Measurements from ENCODE around the gene MMP25.
"Not testable (repeated sequence)": the region's sequence is repeated elsewhere in the genome, so short reads cannot be mapped to it uniquely, and the experiment has no call there.

MMP25 gene

DNA sequence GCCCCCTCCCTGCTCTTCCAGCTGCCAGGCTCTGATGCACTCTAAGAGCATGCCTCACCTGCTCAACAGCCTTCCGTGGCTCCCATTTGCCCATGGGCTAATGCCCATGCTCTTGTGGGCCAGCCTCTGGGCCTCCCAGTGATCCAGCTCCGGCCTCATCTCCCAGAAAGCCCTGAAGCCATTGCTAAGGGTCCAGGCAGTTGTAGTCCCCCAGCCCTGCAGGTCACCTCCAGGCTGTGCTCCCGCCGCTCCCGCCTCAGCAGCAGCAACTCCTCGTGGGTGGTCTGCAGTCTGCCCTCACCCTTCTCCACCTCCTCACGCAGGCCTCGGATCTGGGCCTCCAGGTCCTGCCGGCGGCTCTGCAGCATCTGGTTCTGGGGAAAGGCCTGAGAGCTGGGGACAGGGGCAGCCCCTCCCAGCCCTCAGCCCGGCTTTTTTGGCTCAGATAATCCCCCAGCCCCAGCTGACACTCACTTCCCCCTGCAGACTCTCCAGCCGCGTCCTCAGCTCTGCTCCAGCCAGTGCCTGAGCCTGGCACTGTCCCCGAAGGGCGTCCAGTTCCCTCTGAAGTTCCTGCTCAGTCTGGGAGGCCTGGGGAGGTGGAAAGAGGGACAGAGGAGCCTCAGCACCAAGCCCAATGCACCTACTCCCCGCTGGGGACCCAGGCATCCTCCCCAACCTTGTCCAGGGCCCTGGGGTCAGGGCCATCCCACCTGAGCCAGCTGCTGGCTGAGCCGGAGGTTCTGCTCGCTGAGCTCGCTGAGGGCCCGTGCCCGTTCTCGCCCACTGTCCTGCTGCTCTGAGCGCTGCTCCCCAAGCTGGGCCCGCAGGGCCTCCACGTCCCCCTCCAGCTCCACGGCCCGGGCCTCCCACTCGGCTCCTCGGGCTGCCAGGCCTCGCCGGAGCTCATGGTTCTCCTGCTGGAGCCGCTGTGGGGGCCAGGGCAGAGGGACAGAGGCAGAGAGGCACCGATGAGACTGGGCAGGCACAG, 15.8 kb upstream of the MMP25 start:
- DNase-seq: no peak

DNA sequence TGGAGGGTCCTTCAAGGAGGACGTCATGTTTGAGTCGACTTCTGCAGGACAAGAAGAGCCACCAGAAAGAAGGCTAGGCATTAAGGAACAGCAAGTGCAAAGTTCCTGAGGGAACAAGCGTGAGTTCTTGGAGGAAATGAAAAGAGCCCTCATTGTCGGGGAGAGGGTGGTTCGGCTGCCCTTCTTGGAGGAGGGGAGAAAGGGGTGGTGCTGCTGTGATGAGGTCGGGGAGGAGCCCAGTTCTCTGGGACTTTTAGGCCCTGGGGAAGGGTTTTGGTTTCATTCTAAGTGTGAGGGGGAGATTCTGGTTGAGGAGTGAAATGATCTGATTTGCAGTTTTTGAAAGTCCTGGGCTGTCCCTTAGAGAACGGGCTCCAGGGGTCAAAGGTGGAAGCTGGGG, 13.7 kb upstream of the MMP25 start:
- no peak for DNase-seq

DNA sequence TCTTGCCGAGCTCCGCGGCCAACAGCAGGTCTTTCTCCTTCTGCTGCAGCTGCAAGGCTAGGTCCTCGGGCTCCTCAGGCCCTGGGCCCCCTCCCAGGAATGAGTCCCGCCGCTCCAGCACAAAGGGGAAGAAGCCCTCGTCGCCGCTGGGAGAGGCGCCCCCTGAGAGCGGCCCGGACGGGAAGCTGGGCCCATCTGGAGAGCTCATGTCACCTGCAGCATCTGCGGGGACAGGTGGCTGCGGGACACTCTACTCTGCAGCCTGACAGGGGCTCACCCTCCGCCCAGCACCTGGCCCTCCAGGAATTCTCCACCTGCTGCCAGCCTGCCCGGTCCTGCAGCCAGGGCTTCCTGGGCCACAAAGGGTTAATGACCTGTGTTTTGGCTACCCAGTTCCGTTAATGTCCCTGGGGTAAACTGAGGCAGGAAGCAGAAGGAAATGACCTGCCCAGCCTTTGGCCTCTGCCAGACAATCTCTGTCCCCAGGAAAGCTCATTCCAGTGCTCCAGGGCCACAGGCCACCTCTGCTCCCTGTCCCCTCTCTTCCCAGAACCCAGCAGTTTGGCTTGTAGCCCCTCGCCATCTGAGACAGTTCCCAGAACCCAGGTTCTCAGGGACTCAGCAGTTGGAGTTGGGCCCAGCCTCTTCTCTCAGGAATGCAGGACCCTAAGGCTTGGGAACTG, 10.9 kb upstream of the MMP25 start:
- no peak for DNase-seq

DNA sequence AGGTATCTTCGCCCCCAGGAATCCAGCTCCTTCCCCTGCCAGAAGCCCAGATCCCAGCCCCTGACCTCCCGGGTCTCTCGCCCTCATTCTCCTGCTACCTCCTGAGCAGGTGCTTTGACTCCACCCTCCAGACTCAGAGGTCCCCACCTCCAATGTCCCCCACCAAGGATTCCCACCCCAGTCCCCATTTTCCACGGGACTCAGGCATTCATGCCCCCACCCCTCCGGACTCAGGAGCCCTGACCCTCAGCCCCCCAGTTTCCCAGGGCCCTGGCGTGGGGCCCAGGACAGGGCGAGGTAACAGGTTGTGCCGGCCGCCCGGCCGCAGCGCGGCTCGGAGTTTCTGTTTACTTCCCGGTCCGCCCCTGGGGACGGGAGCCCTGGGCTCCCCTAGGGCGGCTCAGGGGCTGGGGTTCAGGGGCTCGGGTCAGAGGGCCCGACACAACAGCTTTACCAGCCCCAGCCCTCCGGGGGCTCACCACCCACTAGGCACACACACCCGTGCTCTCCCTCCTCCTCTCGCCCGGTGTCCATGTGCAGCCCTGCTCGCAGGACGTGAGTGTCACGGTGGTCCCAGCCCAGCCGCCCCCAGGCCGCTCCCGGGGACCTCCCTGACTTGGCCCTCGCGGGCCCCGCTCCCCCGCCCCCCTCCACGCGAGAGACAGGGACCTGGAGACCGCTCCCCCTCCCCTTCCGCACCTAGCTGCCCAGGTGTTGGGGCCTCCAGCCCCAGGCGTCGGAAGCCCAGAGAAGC, 10.2 kb upstream of the MMP25 start:
- peak; percentile 67 for DNase-seq

DNA sequence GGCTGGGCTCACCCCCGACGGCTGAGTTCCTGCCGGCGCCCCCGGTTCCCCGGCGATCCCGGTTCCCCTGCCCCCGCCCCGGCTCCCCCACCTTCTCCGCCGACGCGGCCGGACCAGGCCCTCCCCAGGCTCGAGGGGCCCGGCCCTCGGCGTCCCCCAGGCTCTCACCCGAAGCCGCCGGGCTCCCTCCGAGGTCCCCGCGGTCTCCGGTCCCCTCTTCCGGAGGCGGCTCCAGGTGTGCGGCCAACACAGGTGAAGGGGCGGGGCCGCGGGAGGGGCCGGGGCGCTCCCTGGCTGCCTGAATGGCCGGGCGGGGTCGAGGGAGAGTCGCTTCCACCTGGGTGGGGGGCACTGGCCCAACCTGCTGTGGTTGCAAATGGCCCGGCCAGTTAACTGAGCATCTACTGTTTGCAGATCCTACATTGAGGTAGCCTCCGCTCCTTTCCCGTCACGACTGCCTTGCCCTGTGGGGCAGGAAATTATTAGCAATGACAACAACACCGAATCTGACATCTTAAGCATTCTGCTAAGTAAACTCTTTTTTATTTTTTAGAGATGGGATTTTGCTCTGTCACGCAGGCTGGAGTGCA, 9.5 kb upstream of the MMP25 start, which contains the start of gene BICDL2:
Gene BICDL2 (minus strand): TSS at position 219 of the 590 bp plus-strand sequence. CDS start 1,448 bp downstream, outside the sequence.
- DNase-seq: peak; percentile 73

DNA sequence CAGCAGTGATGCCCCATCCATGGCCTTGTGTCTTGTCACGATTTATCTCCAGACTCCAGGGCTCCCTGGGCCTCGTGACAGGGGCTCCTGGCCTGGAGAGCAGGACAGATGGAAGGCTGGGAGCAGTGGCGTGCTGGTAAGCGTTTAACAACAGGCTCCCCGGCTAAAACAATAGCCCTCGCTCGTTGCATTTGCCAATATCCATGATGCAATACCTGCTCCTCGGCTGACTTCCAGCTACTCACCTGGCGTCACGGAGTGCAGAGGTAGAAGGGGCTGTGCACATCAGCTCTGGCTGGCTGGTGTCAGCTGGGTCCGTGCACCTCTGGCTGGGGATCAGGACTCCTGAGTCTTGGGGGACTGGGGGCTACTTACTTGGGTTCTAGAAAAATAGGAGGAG, 8.1 kb upstream of the MMP25 start:
- DNase-seq: peak; percentile 55

DNA sequence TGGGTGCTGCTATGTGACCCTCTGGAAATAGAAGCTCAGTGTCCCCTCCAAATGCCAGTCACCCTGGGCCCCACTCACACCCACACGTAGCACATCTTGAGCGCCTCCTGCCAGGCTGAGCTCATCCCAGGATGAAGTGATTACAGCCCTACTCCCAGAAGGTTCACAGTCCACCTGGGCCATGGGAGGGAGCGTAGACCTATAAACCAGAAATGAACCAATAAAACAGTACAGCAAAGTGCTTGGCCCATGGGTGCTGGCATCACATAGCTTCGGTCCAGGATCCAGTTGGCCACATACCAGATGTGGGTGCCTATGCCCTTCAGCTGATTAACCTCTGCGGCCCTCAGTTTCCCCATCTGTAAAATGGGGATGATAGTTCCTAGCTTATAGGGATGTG, 7.5 kb upstream of the MMP25 start:
- no peak for DNase-seq

DNA sequence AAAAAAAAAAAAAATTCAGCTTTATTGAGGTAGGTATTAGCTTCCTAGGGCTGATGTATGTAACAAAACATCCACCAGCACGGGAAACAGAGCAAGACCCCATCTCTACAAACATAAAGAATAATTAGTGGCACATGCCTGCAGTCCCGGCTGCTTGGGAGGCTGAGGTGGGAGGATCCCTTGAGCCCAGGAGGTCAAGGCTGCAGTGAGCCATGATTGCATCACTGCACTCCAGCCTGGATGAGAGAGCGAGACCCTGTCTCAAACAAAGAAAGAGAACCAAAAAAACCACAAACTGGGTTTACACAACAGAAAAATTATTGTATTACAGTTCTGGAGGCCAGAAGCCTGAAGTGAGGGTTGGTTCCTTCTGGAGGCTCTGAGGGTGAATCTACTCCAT, 4.0 kb upstream of the MMP25 start:
- DNase-seq: no peak

DNA sequence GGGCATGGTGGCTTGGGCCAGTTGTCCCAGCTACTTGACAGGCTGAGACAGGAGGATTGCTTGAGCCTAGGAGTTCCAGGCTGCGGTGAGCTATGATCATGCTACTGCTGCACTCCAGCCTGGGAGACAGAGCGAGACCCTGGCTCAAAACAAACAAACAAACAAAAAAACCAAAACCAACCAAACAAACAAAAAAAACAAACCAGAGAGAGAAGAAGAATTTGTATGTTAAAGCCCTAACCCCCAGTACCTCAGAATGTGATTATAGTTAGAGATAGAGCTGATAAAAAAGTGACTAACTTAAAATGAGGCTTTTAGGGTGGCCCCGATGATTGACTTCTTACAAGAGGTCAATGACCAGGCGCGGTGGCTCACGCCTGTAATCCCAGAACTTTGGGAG, 1.7 kb upstream of the MMP25 start:
- no peak for DNase-seq

DNA sequence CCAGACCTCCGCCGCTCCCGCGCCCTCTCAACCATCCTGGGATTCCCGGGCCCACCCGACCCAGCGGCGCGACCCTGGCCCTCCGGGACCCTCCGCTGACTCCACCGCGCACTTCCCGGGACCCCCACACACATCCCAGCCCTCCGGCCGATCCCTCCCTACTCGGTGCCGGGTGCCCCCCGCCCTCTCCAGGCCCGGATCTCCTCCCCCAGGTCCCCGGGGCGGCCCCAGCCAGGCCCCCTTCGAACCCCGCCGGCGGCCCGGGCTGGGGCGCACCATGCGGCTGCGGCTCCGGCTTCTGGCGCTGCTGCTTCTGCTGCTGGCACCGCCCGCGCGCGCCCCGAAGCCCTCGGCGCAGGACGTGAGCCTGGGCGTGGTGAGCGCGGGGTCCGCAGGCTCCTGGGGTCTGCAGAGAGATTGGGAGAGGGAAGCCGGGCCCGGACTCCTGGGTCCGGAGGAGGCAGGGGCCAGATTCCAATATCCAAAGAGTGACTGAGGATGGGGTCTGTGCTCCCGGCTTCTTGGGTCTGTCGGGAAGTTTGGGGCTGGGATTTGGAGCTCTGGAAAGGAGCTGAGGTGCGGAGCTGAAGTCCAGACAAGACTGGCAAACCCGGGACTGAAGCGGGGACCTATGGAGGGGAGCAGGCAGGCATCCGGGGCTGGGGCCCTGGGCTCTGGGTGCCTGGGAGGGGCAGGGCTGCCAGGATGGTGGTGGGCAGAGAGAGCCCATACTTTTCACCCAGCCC, 453 bp downstream of the MMP25 start:
- no peak for DNase-seq

DNA sequence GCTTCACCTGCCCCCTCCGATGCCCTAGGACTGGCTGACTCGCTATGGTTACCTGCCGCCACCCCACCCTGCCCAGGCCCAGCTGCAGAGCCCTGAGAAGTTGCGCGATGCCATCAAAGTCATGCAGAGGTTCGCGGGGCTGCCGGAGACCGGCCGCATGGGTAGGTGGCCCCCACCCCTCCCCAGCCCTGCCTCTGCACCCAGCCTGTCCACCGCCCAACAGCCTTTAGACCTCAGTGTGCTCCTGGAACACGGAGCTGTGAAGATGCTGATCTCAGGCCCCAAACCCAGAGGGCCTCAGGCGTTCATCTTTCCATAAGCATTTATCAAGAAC, 993 bp downstream of the MMP25 start:
- no peak for DNase-seq

DNA sequence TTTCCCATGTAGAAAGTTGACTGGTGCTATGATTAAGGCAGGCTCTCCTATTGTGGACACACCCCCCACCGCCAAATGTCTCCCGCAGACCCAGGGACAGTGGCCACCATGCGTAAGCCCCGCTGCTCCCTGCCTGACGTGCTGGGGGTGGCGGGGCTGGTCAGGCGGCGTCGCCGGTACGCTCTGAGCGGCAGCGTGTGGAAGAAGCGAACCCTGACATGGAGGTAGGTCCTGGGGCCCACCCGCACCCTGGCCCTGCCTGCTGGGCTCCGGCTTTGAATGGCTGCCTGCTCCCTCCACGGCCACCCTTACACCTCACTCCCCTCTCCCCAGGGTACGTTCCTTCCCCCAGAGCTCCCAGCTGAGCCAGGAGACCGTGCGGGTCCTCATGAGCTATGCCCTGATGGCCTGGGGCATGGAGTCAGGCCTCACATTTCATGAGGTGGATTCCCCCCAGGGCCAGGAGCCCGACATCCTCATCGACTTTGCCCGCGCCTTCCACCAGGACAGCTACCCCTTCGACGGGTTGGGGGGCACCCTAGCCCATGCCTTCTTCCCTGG, 3.6 kb downstream of the MMP25 start:
- DNase-seq: no peak

DNA sequence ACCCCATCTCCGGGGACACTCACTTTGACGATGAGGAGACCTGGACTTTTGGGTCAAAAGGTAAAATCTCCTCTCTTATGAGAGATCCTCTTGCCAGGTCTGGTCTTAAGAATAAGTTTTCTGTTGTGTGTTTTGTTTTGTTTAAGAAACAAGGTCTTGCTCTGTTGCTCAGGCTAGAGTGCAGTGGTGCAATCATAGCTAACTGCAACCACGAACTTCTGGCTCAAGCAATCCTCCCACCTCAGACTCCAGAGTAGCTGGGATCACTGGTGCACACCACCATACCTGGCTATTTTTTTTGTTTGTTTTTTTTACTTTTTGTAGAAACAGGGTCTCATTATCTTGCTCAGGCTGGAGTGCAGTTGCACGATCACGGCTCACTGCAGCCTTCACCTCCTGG, 4.1 kb downstream of the MMP25 start:
- DNase-seq: no peak

DNA sequence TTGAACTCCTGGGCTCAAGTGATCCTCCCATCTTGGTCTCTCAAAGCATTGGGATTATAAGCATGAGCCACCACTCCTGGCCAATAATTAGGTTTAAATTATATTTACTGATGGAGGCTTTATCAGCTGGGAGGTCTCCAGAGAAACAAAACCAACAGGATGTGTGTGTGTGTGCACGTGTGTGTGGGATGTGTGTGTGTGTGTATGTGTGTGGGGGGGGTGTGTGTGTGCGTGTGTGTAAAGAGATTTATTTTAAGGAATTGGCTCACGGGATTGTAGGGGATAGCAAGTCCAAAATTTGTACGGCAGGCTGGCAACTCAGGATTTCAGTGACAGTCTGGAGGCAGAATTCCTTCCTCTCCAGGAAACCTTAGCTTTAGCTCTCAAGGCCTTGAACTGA, 4.6 kb downstream of the MMP25 start:
- DNase-seq: no peak

DNA sequence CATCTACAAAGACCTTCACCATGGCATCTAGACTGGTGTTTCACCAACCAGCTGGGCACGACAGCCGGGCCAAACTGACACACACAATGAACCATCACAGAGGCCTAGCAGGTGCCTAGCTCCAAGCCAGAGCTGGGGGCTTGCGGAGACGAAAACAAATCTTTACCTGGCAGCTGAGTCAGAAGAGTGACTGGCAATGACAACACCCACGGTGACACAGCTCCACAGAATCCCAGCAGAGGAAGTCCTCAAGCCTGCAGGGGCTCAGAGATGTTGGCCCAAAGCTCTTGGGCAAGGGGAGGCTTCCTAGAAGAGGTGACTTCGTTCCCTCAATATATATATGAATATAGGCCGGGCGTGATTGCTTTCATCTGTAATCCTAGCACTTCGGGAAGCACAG, 5.1 kb downstream of the MMP25 start:
- no peak for DNase-seq

DNA sequence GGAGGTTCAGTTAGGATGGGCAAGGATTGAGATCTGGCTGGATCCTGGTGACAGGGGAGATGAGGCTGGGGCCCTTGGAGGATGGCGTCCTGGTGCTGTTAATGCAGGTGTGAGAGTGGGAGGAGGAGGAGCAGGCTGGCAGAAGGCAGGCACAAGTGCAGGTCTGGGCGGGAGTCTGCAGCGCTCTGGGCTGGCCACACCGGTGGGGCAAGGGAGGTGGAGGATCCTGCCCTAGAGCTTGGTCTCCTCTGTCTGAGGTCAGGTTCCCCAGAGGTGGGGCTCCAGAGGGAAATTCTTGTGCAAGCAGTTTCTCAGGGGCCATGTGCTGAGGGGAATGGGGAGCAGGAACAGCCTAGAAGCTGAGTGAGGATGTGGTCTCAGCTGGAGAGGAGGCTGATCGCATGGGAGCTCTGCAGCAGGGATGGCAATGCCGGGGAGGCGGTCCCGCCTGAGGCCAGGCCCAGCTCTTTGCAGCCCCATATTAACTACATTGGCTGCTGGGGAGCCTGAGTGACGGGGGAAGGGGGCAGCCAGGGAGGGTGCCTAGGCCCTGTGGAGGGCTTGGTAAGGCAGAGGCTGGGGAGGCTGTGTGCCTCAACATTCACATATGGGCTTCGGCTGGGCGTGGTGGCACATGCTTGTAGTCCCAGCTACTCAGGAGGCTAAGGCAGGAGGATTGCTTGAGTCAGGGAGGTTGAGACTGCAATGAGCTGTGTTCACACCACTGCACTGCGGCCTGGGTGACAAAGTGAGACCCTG, 6.4 kb downstream of the MMP25 start:
- not testable (repeated sequence) for DNase-seq

DNA sequence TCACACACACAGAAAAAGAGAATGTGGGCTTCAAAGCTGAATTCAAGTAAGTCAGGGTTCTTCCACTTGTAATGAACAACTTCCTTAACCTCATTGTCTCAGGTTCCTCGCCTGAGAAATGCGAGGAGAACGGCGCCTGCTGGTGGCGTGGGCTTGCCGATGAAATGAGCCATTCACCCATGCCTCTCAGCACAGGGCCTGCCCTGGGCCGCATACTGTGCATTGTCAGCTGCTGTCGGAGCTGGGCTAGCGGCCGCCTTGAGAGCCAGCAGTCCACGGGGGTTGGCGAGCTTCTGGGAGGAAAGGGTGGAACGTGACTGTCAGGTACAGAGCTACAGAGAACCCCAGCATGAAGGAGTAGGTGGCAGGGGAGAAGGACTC, 7.0 kb downstream of the MMP25 start:
- DNase-seq: not testable (repeated sequence)

DNA sequence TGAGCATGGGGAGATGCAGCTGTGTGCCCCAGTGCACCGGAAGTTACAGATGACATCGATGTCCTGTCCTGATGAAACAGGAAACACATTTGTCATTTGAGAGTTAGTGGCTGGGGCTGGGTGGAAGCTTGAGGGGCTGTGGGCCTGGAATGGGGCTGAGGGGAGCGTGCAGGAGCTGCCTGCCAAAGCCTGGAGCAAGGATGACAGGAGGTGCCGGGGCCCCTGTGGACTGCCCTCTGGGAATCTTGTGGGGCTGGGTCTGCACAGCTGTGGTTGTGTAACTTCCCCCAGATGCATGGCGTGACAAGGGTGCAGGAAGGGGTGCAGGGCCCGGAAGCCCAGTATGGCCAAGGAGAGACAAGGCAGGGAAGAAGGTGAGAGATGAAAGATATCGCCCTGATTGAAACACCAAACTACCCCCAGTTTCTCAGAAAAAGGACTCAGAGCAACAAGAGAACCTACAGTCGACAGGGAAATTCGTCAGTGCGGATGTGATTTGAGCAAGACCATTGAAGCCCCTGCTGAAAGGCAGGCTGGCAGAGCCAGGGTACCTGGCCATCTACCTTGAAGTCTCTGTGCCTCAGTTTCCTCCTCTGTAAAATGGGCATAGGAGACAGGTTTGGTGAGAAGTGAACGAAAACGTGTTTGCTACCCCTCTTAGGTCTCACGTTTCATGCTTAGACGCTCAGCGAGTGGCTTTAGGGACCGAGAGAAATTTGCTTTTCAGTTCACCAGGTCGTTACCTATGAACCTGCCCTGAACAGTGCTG, 8.8 kb downstream of the MMP25 start:
- DNase-seq: no peak

DNA sequence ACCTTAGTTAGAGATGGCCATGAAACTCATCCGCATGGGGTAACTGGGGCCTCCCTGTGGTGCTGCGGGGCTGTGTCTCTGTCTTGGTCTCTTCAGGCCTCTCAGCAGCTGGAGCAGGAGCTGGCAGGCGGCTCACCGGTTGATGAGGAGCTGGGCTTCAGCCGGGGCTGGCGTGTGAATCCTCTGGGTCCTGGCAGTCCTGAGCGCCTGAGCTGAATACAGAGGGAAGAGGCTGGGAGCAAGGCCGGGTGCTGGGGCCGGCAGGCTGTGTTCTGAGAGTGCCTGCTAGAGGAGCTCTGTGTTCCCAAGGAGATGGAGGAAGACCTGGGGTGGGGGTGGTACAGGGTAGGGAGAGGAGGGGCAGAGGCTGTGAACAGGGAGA, 9.4 kb downstream of the MMP25 start:
- not testable (repeated sequence) for DNase-seq
